ENCODE measurements around the gene SMARCAD1.

The SMARCAD1 gene

DNA sequence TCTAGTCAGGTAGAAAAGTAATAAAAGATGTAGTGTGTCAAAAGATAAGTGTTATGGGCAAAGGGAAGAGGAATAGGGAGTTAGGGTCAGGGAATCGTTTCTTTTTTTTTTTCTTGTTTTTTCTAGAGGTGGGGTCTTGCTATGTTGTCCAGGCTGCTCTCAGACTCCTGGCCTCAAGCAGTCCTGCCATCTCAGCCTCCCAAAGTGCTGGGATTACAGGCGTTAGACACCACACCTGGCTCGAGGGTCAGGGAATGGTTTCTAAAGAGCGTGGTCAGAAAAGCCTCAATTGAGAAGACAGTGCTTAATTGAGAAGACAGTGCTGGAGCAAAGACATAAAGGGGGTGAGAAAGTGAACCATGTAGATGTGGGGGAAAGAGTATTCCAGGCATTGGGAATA, 19.1 kb downstream of the SMARCAD1 start:
- in situ Hi-C loops (cut with HindIII; ENCODE audit: low sequenced_read_pairs), result no loop called here

DNA sequence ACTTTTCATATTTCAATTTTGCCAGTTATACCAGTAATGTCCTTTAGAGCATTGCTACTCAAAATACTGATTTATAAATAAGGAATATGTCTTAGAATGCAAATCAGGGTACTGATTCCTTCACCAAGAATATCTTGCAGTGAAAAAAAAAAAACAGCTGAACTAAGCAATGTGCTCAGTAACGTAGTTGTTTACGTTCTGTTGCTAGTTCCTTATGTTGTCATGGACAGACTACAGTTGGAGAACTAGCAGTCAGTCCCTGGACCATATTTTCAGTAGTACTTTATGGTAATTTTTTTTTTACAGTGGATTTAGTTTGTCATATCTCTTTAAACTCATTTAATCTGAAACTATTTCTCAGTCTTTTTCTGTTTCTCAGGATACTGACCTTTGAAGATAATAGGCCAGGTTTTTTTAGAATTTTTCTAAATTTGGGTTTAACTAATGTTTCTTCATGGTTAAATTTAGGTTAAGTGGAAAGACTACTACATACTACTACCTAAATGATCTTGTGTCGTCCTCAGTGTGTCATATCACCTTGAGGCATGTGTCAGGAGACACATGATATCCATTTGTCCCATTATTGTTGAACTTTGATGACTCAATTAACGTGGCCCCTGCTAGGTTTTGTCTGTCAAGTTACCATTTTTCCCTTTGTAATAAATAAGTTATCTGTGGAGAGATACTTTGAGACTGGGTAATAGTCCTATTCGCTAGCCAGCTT, 21.0 kb downstream of the SMARCAD1 start:
- in situ Hi-C loops (cut with HindIII; ENCODE audit: low sequenced_read_pairs), result no loop called here

DNA sequence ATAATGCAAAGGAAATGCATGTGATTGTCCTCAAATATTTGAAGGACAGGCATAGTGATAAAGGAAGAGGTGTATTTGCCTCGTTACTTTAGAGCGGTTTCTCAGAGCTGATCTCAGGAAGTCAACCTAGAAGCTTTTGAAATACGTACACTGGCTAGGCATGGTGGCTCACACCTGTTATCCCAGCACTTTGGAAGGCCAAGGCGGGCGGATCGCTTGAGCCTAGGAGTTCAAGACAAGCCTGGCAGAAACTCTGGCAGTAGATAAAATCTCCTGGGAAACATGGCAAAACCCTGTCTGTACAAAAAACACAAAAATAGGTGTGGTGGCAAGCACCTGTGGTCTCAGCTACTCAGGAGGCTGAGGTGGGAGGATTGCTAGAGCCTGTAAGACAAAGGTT, 24.9 kb downstream of the SMARCAD1 start:
- in situ Hi-C loops (cut with HindIII; ENCODE audit: low sequenced_read_pairs), result no loop called here

DNA sequence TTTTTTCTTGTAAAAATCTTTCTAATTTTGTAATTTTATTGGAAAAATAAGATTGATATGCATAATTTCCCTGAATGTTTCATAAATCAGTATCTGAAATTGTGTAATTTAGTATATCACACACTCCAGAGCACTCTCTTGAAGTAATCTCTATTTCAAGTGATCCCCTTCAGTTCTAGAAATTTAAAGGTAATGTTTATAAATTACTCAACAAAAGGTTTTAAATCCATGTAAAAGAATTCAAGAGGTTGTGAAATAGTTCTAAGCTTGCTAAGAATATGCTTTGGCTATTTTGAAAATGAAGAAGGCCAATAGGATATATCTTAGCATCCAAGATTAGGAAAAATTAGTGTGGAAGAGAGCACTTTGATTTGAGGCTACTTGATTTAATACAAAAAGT, 28.2 kb downstream of the SMARCAD1 start:
- in situ Hi-C loops (cut with HindIII; ENCODE audit: low sequenced_read_pairs), result no loop called here

DNA sequence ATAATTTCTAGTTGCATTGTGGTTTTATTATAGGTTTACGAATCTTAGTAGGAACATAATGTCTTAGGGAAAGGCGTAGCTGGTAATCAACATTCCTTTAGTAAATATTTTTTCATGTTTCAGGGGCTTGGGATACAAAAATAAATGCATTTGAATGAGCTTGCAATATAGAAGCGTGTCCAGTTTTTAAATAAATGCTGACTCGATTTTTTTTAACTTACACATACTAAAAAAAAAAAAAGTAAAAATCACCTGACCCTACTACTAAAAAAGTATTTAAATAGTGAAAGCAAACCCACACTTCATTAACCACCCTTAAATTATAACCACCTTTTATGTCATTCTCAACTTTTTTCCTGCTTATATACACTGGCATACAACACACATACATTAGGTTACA, 29.6 kb downstream of the SMARCAD1 start:
- in situ Hi-C loops (cut with HindIII; ENCODE audit: low sequenced_read_pairs), result no loop called here

DNA sequence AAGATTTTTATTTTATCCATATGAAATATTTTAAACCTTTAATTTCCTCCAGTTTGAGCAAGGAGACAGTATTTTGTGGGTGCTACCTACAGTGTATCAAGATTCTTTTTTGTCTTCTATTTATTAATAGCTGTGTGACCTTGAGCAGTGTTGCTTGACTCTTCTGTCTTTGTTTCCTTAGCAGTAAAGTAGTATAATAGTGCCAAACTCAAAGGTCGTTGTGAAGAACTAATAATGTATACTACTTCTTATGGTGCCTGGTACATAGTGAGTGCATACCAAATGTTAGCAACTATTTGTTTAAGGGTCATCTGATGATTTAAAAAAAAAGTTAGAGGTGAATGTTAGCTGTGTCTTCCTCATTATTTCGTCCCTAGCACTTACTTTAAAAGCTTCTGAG, 30.5 kb downstream of the SMARCAD1 start:
- in situ Hi-C loops (cut with HindIII; ENCODE audit: low sequenced_read_pairs), result no loop called here

DNA sequence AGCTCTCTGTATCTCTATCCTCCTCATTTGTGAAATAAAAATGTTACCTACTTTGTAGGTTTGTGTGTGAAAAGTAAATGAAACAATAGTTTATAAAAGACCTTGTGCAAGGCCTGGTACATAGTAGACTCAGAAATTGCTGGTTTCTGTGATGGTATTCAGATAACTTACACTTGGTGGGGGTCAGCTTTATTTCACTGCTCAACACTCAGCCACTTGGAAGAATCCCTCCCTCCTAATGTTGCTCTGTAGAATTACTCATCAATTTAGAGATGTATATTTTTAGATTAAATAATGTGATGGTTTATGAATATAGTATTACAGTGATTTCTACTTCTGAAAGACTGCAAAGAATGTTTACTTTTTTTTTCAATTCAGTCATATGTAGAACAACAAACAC, 32.7 kb downstream of the SMARCAD1 start:
- in situ Hi-C loops (cut with HindIII; ENCODE audit: low sequenced_read_pairs), result no loop called here

DNA sequence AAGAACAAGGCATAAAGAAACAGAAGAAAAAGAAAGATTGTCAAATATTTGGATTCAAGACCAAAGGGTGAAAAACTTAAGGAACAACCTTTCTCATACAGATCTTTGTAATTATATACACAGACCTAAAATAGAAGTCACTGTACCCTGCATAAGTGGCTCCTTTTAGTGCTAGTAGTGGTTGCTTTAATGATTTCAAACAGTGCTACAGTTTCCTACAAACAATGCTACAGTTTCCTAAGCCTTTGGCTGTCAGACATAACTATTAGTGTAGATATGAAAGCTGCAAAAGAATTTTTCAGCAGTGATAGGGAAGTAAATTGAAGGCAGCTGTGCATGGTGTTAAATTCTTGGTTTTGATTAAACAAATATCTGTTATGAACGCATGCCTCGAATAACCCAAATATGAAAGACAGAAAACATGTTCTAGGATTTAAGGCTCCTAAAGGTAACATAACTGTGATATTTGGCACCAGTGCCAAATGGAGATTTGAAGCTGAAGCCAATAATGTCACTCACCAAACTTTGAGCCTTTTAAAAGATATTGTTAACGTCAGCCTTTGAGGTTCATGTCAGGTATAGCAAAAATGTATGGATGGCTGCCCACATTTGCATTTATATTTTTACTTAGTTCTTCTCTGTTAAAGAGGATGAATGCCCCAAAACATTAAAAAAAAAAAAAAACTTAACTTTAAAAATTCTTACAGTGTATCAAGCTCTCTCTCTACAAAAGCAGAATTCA, 36.6 kb downstream of the SMARCAD1 start:
- in situ Hi-C loops (cut with HindIII; ENCODE audit: low sequenced_read_pairs), result no loop called here

DNA sequence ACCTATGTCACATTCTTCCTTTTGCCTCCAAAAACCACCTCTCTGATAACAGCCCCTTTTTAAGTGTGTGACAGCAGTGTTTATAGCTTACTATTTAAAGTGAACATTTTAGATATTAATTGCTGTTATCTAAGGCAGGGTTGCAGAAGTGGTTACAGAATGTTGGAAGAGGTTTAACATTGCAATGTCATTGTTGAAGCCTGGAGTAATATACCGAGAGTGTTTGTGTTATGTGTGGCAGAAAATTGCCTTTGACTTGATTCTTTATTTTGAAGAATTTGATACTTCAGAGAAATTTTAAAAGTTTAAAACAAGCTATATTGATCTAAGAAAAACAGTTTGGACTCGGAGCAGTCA, 37.1 kb downstream of the SMARCAD1 start:
- in situ Hi-C loops (cut with HindIII; ENCODE audit: low sequenced_read_pairs), result no loop called here

DNA sequence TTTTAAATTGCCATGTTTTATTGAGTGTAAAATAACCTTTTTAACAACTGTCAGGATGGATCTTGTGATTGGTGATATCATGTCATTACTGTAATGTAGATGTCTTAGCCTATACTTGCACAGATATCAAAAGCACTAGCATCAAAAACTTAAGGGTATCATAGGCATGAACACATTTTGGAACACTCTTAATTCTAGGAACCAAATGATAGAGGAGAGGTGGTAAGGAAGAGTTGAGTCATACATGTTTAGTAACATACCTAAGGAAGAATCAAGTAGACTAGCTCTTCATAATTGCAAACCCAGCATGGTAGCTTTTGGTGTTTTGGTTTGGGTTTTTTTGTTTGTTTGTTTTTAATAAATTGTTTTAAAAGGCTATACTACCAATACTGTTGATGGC, 43.4 kb downstream of the SMARCAD1 start:
- in situ Hi-C loops (cut with HindIII; ENCODE audit: low sequenced_read_pairs), result no loop called here

DNA sequence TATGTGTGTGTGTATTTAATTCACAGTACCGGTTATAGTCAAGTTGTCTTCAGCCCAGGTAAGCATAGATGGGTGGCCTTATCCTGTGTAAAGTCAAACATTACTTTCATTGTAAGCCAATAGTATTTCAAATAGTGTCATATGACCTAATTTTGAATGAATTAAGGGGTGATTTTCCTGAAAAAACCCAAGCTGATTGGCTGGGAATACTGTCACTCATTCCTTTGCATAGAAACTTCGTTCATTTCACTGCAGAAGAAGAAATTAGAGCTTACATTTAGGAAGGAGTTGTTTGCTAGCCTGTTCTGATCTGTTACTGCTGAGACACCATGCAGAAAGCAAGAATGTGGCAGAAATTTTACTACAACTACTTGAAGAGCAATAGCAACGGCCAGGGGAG, 45.4 kb downstream of the SMARCAD1 start:
- in situ Hi-C loops (cut with HindIII; ENCODE audit: low sequenced_read_pairs), result no loop called here

DNA sequence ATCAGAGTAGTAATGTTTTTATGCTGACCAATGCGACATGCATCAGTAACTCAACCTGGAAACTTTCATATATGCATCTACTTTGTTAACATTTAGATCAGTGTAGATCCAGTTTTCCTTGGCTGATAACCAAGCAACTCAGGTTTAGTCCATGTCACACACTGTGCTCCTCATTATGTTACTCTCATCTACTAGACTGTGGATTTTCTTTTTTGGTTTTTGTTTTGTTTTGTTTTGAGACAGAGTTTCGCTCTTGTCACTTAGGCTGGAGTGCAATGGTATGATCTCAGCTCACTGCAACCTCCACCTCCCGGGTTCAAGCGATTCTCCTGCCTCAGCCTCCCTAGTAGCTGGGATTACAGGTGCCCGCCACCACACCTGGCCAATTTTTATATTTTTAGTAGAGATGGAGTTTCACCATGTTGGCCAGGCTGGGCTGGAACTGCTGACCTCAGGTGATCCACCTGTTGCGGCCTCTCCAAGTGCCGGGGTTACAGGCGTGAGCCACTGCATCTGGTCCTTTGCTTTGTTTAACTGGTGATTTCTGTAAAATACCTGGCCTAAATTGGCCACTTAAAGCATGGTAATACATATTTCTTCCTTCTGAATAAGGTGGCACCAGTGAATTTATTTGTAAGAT, 48.6 kb downstream of the SMARCAD1 start:
- in situ Hi-C loops (cut with HindIII; ENCODE audit: low sequenced_read_pairs), result no loop called here

DNA sequence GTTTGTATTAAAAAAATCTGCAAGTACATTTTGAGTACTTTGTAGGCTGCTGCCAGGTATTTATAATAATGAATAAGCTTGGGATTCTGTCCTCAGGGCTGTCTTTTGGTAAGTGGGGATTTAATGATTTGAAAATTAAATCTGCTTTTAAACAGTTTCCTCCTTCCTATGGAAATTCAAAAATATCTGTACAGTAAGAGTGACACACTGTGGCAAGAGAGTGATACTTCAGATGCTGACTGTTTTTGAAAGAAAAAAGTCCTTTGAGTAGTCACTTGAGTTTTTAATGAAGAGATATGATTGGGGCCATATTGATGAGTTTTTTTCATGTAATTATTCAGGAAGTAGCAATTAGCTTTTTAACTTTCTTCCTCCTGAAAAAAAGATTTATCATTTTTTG, 49.2 kb downstream of the SMARCAD1 start:
- in situ Hi-C loops (cut with HindIII; ENCODE audit: low sequenced_read_pairs), result no loop called here

DNA sequence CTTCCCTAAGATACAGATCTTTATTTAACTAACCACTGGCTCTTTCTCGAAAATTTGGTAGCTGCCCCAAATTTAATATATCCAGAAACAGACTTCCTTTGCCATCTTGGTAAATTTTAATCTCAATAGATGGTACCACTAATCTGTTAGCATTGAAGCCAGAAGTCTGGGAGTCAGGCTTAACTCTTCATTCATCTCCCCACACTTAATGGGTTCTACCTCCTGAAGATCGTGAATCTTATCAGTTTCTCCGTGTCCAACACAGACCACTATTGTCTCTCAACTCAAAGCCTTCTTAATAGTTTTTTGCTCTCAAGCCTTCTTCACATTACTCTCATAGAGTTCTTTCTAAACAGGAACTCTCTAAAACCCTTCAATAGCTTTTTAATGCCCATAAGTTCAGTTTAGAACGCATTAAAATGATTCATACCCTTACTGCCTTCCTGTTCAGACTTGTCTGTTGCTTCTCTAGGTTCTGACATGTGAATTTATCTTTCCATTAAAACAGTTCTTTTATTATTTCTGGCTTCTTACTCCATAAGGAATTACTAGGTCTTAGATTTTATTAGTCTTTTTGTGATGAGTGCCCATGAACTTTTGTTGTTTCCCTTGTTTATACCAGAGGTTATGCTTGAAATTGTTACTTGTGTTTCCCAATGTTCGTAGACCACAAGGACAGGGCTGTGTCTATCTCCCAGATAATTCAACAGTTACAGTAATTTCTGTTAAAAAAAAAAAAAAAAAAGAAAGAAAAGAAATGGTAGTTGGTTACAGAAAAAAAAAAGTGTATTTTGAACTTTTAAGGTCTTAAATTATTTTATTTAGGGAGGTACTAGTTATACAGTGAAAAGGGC, 54.7 kb downstream of the SMARCAD1 start:
- in situ Hi-C loops (cut with HindIII; ENCODE audit: low sequenced_read_pairs), result no loop called here

DNA sequence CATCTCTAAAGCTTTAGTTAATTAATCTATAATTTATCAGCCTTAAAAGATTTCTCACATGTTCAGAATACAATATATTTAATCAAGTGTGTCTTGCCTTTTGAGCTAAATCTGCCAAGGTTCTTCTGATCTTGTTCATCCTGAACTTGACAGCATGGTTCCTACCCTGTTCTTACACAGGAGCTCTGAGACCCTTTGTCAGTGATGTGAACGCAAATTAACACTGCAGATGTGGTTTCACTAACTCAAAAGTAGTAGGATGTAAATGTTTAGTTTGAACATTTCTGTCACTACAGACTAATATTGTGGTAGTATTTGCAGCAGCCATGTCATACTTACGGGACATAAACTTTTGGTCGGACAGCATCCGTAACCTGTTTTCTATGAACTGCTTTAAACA, 59.4 kb downstream of the SMARCAD1 start:
- in situ Hi-C loops (cut with HindIII; ENCODE audit: low sequenced_read_pairs), result no loop called here

DNA sequence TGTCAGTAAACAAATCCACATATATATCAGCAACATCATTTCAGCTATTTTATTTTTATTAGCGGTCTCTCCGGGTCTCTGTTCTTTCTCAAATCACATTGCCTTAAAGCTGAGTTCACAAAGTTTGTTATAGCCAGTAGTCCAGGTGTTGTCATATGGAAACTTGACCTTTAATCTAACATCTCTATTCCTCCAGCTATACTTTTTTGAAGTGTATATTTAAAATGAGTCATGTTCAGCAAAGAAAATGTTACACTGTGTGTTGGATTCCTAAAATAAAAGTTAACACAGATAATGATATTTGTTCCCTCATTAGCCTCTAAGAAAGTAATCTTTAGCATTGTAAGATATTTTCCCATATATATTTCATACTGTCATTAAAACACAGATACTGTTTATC, 63.6 kb downstream of the SMARCAD1 start:
- in situ Hi-C loops (cut with HindIII; ENCODE audit: low sequenced_read_pairs), result no loop called here

DNA sequence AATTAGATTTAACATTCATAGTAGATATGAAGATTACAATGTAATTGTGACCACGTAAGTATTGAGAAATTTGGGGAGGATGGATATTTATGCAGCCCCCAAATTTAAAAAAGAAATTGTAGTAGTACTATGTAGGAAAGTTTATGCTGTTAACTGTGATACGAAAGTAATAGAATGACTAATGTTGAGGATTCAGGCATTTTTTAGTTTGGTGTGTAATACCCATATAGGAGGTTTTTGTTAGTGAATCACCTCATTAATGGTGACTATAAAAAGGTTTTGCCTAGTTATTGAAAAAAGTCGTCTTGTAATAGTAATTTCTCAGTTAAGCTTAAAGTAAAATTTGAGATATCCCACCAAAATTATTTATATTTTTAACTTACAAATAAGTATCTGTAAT, 67.2 kb downstream of the SMARCAD1 start:
- in situ Hi-C loops (cut with HindIII; ENCODE audit: low sequenced_read_pairs), result no loop called here

DNA sequence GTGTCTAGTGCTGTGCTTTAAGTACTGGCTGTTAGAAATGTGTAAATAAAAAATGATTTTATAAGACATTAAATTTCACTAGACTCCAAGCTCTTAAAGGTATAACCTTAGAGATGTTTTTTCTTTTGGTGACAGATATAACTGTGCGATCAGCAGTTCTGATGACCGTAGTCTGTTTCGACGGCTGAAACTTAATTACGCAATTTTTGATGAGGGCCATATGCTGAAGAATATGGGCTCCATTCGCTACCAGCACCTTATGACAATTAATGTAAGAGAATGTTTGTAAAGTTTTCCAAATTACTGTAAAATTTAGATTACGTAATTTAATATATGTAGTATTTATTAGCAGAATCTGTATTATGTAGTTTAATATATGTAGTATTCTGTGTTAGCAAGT, 68.5 kb downstream of the SMARCAD1 start:
- in situ Hi-C loops (cut with HindIII; ENCODE audit: low sequenced_read_pairs), result no loop called here

DNA sequence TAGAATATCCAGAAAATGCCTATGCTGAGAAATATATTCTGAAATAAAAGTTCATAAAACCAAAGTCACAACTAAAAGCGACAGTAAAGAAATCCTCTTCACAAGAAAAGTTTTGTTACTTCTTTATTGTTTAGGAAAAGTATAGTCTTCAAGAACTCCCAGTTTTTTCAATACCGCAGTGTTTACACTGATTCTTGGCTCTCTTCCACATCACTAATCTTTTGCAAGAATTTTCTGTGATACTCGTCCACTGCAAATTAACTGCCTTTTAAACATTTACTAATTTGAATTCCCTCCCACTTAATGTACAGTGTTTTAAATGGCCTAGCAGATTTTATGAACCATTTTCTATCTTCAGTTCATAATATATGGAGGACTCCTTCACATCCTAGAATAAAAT, 69.9 kb downstream of the SMARCAD1 start:
- in situ Hi-C loops (cut with HindIII; ENCODE audit: low sequenced_read_pairs), result no loop called here

DNA sequence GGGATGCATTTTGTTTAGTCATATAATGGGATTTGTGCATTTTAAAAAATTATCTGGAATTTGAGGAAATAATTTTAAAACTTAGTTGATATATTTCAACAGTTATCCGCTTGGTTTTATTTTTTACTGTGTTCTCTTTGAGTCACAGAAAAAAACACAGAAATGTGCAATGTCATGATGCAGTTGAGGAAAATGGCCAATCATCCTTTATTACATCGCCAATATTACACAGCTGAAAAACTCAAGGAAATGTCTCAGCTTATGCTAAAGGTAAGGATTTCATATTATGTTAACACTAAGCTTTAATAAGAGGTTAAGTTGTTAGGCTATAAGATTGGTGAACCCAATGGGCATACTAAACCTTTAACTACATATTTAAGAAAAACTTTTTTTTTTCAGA, 71.1 kb downstream of the SMARCAD1 start:
- in situ Hi-C loops (cut with HindIII; ENCODE audit: low sequenced_read_pairs), result no loop called here

DNA sequence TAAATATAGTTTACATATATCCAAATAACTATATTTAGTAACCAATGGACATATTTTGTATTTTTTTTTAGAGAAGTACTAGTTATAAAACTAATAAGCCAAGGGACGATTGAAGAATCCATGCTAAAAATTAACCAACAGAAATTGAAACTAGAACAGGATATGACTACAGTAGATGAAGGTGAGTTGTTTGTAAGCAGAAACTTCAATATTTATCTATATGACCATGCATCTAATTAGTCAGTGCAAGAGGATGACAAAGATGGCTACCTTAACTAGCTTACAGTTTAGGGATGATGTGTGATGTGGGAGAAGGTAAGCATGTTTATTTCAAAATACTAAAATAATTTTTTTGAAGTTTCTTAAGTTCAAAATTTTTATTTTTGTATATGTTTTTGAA, 77.2 kb downstream of the SMARCAD1 start:
- in situ Hi-C loops (cut with HindIII; ENCODE audit: low sequenced_read_pairs), result no loop called here

Data from endothelial cell of hepatic sinusoid (primary cell).